Measurements from ENCODE around the gene C6orf58.
A peak's percentile ranks its signal among the peaks of the same experiment; 100 is the strongest.
"Not testable (repeated sequence)": the region's sequence is repeated elsewhere in the genome, so short reads cannot be mapped to it uniquely, and the experiment has no call there.

The C6orf58 gene

DNA sequence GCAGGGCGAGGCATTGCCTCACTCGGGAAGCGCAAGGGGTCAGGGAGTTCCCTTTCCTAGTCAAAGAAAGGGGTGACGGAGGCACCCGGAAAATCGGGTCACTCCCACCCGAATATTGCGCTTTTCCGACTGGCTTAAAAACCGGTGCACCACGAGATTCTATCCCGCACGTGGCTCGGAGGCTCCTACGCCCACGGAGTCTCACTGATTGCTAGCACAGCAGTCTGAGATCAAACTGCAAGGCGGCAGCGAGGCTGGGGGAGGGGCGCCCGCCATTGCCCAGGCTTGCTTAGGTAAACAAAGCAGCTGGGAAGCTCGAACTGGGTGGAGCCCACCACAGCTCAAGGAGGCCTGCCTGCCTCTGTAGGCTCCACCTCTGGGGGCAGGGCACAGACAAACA lies 16.5 kb downstream of the C6orf58 start:
- not testable (repeated sequence) for DNase-seq

- peak; percentile 3 for DNase-seq
Measured at GRCh38 chr6:127606131-127606562, 29.2 kb downstream of the C6orf58 start.

GRCh38 chr6:127608554-127609270 lies 31.7 kb downstream of the C6orf58 start:
- no peak for DNase-seq

DNA sequence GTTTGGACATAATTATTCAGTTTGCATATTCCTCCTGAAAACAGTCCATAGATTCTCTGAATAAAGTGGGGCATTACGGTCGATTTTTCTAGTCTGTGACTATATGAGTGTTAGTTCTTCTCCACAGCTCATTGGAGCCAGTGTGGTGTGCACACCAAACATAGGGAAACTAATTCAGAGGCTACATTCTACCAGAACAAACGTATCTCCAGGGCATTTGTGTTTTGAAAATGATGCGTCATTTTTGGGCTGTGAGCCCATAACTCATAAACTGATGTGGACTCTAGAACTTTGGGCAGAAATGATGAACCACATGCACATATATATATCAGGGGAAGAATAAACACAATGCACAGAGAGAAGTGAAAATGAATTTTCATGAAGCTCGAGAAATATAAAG lies 41.8 kb downstream of the C6orf58 start:
- DNase-seq: no peak

- DNase-seq: no peak
Measured at GRCh38 chr6:127630800-127631199, 53.8 kb downstream of the C6orf58 start.

GRCh38 chr6:127634178-127634577 lies 57.2 kb downstream of the C6orf58 start:
- DNase-seq: no peak

DNA sequence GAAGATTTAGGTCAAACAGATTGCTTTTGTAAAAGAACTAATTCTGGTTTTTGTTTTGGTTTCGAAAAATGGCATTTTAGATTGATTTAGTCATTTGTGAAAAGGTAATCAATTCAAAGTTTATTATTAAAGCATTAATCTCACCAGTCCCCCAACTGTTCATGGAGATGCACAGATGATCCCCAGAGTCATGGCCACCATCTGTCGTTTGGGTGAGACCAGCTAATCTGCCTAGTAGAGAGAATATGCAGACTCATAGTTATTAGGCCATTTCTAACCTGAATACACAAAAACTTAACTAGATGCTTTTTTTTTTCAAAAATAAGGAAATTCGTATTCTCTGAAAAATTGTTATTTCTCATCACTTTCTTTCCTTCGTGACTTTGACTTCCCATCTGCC lies 58.1 kb downstream of the C6orf58 start:
- DNase-seq: no peak

- no peak for DNase-seq
Measured at GRCh38 chr6:127637830-127638409, 60.9 kb downstream of the C6orf58 start.
